ENCODE data around the gene ACP2.
A peak's percentile ranks its signal among the peaks of the same experiment; 100 is the strongest.

ACP2 gene

GRCh38 chr11:47269002-47269828 is 20.6 kb upstream of the ACP2 start:
- peak; percentile 83 for DNase-seq (ENCODE audit: low read depth, low spot score)

DNA sequence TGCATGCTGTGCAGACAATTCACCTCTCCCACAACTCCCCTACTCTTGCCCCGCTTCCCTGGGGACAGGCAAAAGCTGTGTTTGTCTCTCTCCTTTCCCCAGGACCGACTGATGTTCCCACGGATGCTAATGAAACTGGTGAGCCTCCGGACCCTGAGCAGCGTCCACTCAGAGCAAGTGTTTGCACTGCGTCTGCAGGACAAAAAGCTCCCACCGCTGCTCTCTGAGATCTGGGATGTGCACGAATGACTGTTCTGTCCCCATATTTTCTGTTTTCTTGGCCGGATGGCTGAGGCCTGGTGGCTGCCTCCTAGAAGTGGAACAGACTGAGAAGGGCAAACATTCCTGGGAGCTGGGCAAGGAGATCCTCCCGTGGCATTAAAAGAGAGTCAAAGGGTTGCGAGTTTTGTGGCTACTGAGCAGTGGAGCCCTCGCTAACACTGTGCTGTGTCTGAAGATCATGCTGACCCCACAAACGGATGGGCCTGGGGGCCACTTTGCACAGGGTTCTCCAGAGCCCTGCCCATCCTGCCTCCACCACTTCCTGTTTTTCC is 19.9 kb upstream of the ACP2 start:
- no peak for DNase-seq (ENCODE audit: low read depth, low spot score)

DNA sequence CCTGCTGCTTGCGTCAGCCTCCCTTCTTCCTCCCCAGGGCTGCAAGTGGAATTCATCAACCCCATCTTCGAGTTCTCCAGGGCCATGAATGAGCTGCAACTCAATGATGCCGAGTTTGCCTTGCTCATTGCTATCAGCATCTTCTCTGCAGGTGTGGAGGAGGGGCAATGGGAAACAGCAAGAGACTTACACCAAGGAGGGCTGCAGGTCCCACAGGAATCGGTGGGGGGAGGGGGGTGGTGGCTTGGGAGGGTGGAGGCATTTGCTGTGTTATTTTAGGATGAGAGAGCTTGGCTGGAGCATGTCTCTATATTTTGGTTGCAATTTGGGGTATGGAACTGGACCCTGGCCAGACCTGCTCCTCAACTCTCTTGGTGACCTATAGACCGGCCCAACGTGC is 19.3 kb upstream of the ACP2 start:
- DNase-seq (ENCODE audit: low read depth, low spot score): no peak

DNA sequence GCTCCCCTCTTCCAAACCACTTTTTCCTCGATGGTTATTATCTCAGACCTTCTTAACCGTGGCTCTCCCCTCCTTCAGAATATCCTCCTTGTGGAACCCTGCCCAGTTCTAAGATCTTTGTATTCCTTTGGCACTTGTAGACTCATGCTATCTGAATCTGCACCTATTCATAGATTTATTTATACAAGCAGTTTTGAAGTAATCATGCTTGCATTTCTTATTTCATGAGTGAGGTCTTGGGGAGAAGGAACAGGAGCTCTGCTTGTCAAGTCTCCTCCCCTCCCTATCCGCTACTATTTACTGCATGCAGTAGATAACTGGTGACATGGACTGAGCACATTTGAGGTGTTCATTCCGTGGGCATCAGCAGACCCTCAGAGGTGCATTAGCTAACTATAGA is 15.9 kb upstream of the ACP2 start:
- no peak for DNase-seq (ENCODE audit: low read depth, low spot score)

GRCh38 chr11:47264119-47264518 is 15.5 kb upstream of the ACP2 start:
- no peak for DNase-seq (ENCODE audit: low read depth, low spot score)

- DNase-seq (ENCODE audit: low read depth, low spot score): no peak
Observed at GRCh38 chr11:47261291-47261800, 12.7 kb upstream of the ACP2 start.

- no peak for DNase-seq (ENCODE audit: low read depth, low spot score)
Observed at GRCh38 chr11:47260366-47260765, 11.8 kb upstream of the ACP2 start.

- peak; percentile 81 for DNase-seq (ENCODE audit: low read depth, low spot score)
Observed at GRCh38 chr11:47259232-47259977, 10.8 kb upstream of the ACP2 start.

DNA sequence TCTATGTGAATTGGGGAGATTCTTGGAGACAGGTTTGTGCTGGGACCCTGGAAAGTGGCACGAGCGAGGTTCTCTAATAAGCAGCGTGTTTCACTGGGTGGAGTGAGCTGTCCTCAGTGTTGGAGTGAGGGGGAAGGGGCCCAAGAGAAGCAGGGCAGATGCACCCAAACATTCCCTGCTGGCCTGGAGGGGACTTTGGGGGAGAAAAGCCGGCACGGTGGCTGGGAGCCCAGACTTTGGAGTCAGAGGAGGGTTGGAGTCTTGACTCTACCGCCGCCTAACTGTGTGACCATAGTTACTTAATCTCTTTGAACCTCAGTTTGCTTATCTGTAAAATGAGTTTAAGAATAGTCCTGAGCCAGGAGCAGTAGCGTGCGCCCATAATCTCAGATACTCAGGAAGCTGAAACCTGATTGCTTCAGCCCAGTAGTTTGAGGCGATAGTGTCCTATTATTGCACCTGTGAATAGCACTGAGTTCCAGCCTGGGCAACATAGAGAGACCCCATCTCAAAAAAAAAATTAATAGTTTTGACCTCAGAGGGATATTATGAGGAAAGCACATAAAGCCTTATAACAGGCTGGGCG is 9.8 kb upstream of the ACP2 start:
- DNase-seq (ENCODE audit: low read depth, low spot score): no peak

GRCh38 chr11:47257517-47258316 is 9.1 kb upstream of the ACP2 start, which contains the start of gene NR1H3:
Gene NR1H3, plus strand, starts transcription at chr11:47257996. Its CDS starts 1,221 bp downstream, at chr11:47259217.
- DNase-seq (ENCODE audit: low read depth, low spot score): peak; percentile 85

DNA sequence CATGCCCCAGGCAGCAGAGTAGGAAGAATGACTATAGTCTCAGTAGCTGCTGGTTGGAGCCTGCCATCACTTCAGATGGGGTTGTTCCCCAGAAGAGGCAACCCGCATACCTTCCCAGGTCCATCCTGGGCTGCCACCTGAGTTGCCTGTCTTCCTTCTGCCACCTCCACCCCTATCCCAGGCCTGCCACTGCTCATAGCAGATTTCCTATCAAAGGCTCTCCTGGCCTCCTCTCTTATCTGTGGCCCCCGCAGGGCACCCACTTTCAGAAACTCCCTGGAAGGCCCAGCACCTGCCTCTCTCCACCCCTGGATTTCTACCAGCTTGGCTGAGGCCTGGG is 8.5 kb upstream of the ACP2 start:
- no peak for DNase-seq (ENCODE audit: low read depth, low spot score)

GRCh38 chr11:47256374-47256773 is 7.8 kb upstream of the ACP2 start:
- no peak for DNase-seq (ENCODE audit: low read depth, low spot score)

DNA sequence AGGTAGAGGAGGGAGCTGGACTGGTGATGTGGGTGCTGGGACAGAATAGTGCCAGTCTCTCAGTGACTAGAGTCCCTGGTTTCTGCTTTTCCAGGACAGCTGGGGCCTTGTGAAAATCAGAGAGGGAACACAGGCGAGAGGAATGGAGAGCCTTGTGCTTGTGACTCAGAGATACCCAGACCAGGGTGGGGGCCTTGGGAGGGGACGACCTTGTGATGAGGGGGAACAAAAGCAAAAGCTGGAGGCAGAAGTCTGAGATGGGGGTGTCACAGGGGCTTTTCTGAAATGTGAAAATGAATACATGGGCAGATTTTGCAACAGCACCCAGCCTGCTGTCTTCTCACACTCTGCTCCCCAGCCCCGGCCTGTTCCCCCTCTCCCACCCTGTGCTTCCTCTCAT is 5.8 kb upstream of the ACP2 start:
- no peak for DNase-seq (ENCODE audit: low read depth, low spot score)

DNA sequence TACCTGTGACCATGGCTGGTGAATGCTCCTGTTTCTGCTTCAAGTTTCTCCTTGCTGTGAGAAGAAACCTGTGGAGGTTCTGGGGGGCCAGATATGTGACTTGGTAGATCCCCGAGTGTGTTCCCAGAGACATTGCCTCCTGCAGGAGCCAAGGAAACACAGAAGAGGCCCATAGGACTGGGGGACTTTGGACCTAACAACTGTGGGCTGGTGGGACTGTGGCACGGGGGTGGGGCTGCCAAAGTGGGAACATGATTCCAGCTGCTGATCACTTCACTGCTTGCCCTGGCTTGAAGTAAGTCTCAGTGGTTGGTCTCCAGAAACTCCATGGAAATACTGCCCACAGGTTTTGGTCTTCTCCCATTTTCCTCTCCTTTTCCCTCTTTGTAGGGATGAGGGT is 5.0 kb upstream of the ACP2 start:
- no peak for DNase-seq (ENCODE audit: low read depth, low spot score)

GRCh38 chr11:47251751-47252150 is 3.1 kb upstream of the ACP2 start:
- no peak for DNase-seq (ENCODE audit: low read depth, low spot score)

DNA sequence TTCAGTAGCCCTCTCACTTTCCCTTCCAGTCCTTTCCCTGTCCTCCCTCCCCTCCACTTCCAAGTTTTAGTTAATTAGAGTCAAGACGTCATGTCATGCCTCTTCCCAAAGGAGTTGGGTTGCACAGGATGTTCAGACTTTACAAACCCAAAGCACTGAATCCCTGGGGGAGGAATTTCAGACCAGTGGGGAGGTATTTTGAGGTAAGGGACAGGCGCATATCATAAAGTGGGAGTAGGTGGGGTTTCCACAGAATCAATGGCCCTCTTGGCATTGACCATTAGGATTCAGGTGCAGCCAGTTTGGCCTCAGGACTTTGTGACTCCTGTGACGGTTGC is 733 bp upstream of the ACP2 start:
- DNase-seq (ENCODE audit: low read depth, low spot score): no peak

DNA sequence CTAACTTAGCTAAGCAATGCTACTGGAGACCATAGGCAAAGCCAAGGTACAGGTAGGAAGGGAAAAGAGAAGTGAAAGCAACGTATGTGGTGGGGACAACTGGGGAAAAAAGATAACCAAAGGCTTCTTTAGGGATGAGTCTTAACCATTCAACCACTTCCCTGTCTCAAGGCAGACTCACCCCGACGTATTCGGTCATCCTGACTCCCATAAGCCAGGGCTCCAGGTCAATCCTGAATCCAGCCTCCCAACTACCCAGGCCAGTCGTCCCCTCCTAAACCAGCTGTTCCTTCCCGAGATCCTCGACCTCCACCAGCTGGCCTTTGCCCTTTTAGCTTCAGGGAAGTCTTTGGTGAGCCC is 330 bp downstream of the ACP2 start:
- DNase-seq (ENCODE audit: low read depth, low spot score): no peak

- DNase-seq (ENCODE audit: low read depth, low spot score): no peak
Observed at GRCh38 chr11:47247502-47247901, 1.1 kb downstream of the ACP2 start.

DNA sequence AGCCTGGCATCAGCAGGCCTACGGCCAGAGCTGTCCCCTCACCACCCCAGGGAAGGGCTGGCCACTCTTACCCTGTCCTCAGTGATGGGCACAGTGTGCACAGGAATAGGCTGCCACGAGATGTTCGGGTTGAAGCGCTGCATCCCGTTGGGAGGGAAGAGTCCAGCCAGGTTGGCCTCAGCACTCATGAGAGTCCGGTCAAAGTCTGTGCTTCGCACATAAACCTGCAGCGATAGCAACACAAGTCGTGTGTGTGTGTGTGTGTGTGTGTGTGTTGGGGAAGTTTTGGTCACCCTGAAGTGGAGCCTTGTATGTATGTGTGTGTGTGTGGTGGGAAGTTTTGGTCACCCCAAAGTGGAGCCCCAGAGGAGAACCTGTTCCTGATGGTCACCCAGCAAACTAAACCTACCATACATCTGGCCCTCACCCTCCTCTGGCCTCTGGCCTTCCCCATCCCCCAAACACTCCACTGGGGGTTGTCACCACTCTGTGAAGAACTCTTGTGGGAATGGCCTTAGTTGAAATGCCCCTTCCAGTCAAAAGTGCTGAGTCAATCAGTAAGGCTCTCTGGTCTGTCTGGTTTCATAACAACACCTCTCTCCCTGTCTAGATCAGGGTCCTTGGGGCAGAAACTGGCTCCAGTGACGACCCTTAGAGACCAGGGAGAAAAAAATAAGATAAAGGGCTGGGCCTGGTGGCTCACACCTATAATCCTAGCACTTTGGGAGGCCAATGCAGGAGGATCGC is 2.8 kb downstream of the ACP2 start:
- no peak for DNase-seq (ENCODE audit: low read depth, low spot score)

- no peak for DNase-seq (ENCODE audit: low read depth, low spot score)
Observed at GRCh38 chr11:47244448-47245350, 3.9 kb downstream of the ACP2 start.
